Neural cell (in vitro differentiated cells): ENCODE data around the gene ADH6.

Experiments used
- RAD21 ChIP-seq: fragments of 450-650 bp; conservative IDR thresholded peaks from 2 replicates; pipeline ENCODE4 v1.6.1; 2014; ENCODE audit warnings: antibody characterized with exemption, mild to moderate bottlenecking, moderate library complexity
- TF ChIP-seq, protein P1 (sequence below): fragments of 450-650 bp; IDR thresholded peaks from 2 replicates; pipeline ENCODE4 v1.5.1; 2014; ENCODE audit warnings: antibody characterized with exemption, mild to moderate bottlenecking, moderate library complexity; ENCODE audit not compliant: poor library complexity, severe bottlenecking

DNA sequence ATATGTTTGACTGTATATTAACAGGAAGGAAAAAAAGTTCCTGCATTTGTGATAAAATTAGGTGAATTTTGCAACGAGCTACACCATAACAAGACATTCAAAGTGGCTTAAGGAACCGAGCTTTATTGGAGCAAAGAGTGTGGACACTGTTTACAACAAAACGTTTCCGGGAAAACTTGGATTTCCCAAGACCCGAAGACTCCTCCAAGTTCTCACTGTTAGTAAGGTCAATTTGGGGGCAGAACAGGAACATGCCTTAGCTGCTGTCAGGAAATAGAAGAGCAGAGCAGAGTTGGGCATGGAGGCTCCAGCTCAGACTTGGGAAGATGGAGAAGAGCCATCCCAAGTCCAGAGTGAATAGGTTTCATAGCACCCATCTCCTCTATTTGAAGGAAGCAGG, 16.5 kb downstream of the ADH6 start:
- TF ChIP-seq RAD21 = no peak
- TF ChIP-seq, protein P1, sequence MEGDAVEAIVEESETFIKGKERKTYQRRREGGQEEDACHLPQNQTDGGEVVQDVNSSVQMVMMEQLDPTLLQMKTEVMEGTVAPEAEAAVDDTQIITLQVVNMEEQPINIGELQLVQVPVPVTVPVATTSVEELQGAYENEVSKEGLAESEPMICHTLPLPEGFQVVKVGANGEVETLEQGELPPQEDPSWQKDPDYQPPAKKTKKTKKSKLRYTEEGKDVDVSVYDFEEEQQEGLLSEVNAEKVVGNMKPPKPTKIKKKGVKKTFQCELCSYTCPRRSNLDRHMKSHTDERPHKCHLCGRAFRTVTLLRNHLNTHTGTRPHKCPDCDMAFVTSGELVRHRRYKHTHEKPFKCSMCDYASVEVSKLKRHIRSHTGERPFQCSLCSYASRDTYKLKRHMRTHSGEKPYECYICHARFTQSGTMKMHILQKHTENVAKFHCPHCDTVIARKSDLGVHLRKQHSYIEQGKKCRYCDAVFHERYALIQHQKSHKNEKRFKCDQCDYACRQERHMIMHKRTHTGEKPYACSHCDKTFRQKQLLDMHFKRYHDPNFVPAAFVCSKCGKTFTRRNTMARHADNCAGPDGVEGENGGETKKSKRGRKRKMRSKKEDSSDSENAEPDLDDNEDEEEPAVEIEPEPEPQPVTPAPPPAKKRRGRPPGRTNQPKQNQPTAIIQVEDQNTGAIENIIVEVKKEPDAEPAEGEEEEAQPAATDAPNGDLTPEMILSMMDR = no peak
